HG03558 (cell line): ENCODE measurements around the gene CD37.
"Not testable (repeated sequence)": the region's sequence is repeated elsewhere in the genome, so short reads cannot be mapped to it uniquely, and the experiment has no call there.

ENCODE experiments used
- ATAC-seq: cut with Tn5 transposase; IDR thresholded peaks from one replicate; pipeline ENCODE4 v1.9.1; 2021; ENCODE audit warnings: moderate number of reproducible peaks; ENCODE audit not compliant: unreplicated experiment; ENCODE audit errors: extremely low read depth

Gene CD37

DNA sequence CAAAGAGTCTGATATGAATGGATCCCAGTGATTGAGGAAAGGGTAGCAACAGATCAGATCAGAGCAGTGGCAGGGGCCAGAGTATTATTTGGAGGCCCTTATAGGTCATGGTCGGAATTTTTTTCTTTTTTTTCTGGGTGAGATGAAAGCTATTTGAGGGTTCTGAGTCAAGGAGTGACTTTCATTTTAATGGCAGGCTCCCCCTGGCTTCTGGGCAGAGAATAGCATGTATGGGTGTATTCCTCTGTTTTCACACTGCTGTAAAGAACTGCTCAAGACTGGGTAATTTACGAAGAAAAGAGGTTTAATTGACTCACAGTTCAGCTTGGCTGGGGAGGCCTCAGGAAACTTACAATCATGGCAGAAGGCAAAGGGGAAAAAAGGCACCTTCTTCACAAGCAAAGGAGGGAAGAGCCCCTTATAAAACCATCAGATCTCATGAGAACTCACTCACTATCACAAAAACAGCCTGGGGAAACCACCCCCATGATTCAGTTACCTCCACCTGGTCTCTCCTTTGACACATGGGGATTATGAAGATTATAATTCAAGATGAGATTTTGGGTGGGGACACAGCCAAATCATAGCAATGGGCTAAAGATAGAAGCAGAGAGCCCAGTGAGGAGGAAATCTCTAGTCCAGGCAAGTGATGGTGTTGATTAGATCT lies 7.2 kb upstream of the CD37 start:
- ATAC-seq: no peak

GRCh38 chr19:49328741-49329140 lies 6.5 kb upstream of the CD37 start:
- no peak for ATAC-seq

GRCh38 chr19:49331187-49331586 lies 4.0 kb upstream of the CD37 start:
- not testable (repeated sequence) for ATAC-seq

DNA sequence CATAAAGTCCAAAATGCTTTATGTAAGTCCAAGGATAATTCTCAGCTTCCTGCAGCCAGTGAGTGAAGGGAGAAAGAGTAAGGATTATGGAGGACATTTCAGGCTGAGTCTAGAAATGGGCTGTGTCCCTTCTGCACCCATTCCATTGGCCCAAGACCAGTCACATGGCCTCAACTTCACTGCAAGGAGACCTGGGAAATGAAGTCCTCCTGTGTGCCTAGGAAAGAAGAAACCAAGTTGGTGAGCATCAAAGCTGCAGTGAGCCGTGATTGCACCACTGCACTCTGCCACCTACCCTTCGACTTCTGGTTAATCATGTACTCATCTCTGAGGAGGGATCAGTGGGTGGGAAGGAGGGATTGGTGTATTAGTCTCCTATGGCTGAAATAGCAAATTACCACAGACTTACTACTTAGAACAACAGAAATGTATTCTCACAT lies 3.6 kb upstream of the CD37 start:
- ATAC-seq: no peak

DNA sequence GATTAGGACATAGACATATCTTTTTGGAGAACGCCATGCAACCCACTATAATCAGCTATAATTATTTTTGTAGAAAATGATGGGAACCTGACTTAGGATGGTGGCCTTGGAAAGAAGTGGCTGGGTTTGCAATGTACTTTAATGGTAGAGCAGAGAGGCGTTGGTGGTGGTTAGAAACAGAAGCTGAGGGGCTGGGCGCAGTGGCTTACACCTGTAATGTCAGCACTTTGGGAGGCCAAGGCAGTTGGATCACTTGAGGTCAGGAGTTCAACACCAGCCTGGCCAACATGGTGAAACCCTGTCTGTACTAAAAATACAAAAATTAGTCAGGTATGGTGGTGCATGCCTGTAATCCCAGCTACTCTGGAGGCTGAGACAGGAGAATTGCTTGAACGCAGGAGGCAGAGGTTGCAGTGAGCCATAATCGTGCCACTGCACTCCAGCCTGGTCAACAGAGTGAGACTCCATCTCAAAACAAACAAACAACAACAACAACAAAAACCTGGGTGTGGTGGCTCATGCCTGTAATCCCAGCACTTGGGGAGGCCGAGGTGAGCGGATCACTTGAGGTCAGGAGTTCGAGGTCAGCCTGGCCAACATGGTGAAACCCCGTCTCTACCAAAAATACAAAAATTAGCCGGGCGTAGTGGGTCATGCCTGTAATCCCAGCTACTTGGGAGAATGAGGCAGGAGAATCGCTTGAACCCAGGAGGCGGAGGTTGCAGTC lies 2.4 kb upstream of the CD37 start:
- ATAC-seq: not testable (repeated sequence)

- ATAC-seq: no peak
Observed at GRCh38 chr19:49333418-49333805, 1.8 kb upstream of the CD37 start.

DNA sequence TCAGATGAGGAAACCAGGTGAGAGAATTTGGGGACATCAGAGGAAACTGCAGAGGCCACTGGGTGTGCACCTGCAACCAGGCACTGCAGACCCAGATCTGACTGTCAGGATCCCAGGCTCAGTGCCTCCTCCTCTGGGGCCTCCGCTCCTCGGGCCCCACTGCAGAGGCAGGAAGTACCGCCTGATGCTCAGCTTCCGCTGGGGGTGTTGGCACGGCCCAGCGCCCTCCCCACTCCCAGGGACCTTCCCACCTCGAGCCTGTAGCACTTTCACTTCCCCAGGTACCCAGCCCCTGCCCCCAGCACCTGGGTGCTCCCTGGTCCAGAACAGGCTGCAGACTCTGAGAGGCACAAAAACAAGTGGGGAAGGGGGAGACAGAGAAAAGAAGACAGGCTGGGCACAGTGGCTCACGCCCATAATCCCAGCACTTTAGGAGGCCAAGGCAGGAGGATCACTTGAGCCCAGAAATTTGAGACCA lies 1.4 kb upstream of the CD37 start:
- no peak for ATAC-seq

DNA sequence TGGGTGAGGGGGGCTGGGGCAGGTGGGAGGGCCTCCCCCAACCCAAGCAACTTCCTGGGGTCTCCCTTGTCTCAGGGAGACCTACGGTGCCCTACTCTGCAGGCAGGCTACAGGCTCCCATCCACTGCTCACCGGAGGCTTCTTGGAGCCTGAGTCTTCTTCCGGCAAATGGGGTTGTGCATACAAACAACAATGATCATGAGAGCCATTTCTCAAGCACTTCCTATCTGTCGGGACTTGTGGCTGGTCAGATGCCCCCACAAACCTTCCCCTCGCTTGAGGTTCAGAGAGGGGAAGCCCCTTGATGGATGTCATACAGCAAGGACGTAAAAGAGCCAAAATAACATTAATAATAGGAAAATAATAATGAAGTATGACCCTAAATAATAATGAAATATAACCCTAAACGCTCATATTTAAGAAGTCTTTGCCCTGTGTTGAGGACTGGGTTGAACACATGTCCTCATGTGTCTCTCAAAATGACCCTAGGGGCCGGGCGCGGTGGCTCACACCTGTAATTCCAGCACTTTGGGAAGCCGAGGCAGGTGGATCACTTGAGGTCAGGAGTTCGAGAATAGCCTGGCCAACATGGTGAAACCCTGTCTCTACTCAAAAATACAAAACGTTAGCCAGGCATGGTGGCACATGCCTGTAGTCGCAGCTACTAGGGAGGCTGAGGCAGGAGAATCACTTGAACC lies 727 bp downstream of the CD37 start:
- no peak for ATAC-seq

DNA sequence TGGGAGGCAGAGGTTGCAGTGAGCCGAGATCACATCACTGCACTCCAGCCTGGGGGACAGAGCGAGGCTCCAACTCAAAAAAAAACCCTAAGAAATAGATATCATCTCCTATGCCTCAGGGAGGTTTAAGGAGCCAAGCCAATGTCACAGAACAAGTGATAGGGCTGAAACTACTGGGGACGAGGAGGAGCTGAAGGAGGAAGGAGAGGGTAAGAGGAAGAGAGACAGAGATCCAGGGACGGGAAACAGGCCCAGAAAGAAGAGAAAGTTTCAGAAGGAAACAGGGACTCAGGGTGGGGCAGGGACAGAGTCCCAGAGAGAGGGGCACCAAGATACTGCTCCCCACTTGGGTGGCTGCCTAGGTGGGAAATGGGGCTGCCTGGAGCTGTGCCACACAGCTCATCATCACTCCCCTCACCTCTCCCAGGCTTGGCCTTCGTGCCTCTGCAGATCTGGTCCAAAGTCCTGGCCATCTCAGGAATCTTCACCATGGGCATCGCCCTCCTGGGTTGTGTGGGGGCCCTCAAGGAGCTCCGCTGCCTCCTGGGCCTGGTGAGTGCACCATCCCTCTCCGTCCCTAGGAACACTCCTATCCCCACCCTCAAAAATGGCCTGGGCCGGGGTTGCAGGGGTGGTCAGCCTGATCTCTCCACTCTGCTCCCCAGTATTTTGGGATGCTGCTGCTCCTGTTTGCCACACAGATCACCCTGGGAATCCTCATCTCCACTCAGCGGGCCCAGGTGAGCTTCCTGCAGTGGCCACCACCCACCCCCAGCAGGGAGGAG lies 1.5 kb downstream of the CD37 start:
- ATAC-seq: no peak

GRCh38 chr19:49337267-49338022 lies 2.2 kb downstream of the CD37 start:
- no peak for ATAC-seq

GRCh38 chr19:49338023-49338677 lies 2.9 kb downstream of the CD37 start:
- ATAC-seq: no peak

DNA sequence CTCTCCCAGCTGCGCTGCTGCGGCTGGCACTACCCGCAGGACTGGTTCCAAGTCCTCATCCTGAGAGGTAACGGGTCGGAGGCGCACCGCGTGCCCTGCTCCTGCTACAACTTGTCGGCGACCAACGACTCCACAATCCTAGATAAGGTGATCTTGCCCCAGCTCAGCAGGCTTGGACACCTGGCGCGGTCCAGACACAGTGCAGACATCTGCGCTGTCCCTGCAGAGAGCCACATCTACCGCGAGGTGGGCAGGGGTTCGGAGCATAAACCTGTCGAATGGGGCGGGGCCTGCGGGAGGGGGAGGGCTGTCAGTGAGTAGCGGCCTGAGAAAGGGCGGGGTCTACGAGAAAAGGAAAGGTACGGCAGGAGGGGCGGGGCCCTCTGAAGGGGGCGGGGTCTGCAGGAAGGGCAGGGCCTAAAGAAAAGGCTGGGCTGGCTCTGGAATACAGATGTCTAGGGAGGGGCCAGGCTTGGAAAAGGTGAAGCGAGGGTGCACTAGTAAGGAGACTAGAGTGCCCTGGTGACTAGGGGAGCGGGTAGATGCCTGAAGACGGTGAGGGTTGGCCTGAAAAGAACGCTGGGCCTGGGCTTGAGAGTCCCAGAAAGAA lies 3.6 kb downstream of the CD37 start:
- ATAC-seq: no peak

DNA sequence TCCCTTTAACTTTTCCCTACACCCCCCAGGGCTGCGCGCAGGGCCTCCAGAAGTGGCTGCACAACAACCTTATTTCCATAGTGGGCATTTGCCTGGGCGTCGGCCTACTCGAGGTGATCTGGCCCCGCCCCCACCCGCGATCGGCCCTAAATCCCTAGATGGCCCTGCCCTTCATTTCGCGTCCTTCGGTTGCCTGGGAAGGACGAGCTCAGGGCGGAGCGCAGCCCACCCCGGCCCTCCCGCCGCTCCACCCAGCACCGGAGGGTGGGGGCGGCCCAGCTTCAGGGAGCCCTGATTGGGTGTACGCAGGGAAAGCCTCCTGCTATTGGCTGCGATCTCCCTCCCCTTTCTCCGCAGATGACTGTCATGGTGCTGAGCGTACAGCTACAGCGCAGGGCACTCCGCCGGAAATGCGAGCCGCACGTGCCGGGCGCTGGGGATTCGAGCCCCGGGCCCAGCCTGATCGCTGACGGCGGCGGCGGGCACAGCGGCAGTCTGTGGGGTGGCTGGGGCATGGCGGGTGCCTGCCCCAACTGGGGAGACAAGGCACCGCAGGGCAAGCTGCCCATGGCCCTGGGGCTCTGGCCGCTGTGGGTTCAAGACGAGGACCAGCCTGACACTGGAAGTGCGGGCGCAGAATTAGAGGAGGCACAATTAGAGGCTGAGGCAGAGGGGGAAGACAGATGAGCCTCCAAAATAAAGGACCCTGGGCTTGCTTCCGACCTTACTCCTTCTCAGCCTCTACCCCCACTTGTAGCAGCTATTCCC lies 4.3 kb downstream of the CD37 start:
- no peak for ATAC-seq

DNA sequence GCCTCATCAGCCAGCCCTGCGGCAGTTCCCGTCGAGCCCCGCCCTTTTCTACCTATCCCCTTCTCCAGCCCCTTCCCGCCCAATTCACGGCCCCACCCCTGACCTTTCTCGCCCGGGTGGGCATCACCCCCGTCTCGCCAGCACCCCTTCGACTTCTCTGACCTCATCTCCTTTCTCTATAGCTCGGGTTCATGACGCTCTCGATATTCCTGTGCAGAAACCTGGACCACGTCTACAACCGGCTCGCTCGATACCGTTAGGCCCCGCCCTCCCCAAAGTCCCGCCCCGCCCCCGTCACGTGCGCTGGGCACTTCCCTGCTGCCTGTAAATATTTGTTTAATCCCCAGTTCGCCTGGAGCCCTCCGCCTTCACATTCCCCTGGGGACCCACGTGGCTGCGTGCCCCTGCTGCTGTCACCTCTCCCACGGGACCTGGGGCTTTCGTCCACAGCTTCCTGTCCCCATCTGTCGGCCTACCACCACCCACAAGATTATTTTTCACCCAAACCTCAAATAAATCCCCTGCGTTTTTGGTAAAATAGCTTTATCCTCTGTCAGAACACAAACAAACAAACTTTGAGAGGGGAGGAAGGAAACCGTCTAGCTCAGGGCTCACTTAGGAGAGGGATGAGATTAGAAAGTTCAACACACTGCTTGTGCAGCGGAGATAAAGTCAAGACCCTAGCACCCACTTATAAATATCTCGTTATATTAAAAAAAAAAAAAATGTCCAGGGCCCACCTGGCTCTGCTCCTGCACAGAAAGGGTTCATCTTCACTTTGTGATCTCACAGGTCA lies 5.1 kb downstream of the CD37 start:
- ATAC-seq: peak; percentile 46

DNA sequence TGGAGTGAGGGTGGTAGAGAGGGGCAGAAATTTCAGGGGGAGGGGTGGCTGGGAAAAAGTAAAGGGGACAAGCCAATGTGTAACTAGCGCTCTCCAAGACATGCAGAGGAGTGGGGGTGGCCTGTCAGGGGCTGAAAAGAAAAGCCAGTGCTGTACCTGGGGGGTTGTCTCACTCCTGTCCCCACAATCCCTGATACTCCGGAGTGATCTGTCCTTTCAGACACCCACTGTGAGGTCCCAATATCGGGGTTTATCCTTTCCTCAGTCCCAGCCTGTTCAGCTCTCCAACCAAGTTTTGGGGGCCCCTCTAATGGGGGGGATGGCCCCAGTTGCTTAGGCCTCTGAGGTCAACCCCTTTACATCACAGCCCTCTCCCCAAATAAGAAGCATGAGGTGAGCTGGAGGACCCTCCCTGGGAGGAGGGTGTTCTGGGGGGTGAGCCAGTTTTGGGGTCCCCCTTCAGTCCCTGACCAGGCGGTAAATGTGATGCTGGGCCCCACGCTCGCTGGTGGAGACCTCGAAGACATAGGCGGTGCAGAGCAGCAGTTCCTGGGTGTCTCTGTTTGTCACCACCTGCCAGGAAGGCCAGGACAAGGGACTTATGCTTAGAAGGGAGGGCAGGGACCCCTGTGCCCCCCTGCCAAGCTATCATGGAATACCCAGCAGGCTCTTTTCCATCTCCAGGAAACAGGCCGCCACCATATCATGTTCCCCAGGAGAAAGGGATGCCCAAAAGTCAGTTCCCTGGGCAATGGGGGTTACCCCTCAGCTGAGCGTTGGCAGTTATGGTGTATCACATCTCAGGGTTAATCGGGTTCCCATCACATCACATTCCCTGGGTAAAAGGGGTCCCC lies 5.9 kb downstream of the CD37 start:
- ATAC-seq: no peak

- no peak for ATAC-seq
Observed at GRCh38 chr19:49342291-49342721, 7.1 kb downstream of the CD37 start.
